SK-N-MC (cell line): ENCODE results near the gene LSAMP.

ENCODE experiments used
- DNase-seq: peaks from one replicate; pipeline ENCODE4 v3.0.0-alpha.2; 2011; ENCODE audit warnings: low read depth, low spot score
- H3K27ac ChIP-seq: fragments of 200-600 bp; sonication (generic); 2 replicates; pipeline ENCODE4 v1.5.1; 2016; ENCODE audit warnings: mixed run types
- H3K36me3 ChIP-seq: fragments of 200-600 bp; sonication (generic); 2 replicates; pipeline ENCODE4 v1.6.1; 2017; ENCODE audit warnings: antibody characterized with exemption, low read length, mixed read lengths; ENCODE audit not compliant: insufficient read depth
- H3K4me3 ChIP-seq: fragments of 200-600 bp; sonication (generic); 2 replicates; pipeline ENCODE4 v1.5.1; 2016
- H3K9ac ChIP-seq: fragments of 200-600 bp; sonication (generic); 2 replicates; pipeline ENCODE4 v1.8.0; 2017; ENCODE audit warnings: mixed run types, mixed read lengths; ENCODE audit not compliant: insufficient read length
- H3K9me3 ChIP-seq: fragments of 200-600 bp; sonication (generic); 2 replicates; pipeline ENCODE4 v1.6.1; 2017; ENCODE audit warnings: low read depth, mild to moderate bottlenecking, antibody characterized with exemption, low read length, moderate library complexity, mixed read lengths
- EZH2 ChIP-seq: fragments of 200-600 bp; sonication (generic); IDR thresholded peaks from one replicate; pipeline ENCODE4 v1.6.1; 2017; ENCODE audit warnings: antibody characterized with exemption
- FOXP2 ChIP-seq: optimal IDR thresholded peaks from 2 replicates; pipeline ENCODE3; 2011; ENCODE audit warnings: mild to moderate bottlenecking, moderate library complexity; ENCODE audit not compliant: insufficient read depth; ENCODE audit errors: extremely low read length, control extremely low read depth
- POLR2AphosphoS5 ChIP-seq: IDR thresholded peaks from 2 replicates; pipeline ENCODE4 v1.6.1; 2012; ENCODE audit warnings: mild to moderate bottlenecking, low read depth, low read length, borderline replicate concordance

LSAMP gene

GRCh38 chr3:115912372-115912771, 532.9 kb downstream of the LSAMP start:
- no peak for TF ChIP-seq FOXP2
- no peak for TF ChIP-seq EZH2
- Histone ChIP-seq H3K27ac (no peak overlapping the region), H3K36me3 (no peaks in the 10 kb centered on the region), H3K9me3 (no peaks in the 10 kb centered on the region), H3K4me3 (no peak overlapping the region), H3K9ac (no peak overlapping the region)
- DNase-seq = no peak

- H3K9ac ChIP-seq = no peak overlapping the region
- TF ChIP-seq POLR2AphosphoS5 (no peak), EZH2 (no peak), FOXP2 (no peak)
- no peak for DNase-seq
- no peaks in the 10 kb centered on the region for H3K36me3 ChIP-seq
- H3K9me3 ChIP-seq = no peaks in the 10 kb centered on the region
- H3K4me3 ChIP-seq = no peak overlapping the region
- H3K27ac ChIP-seq = no peak overlapping the region
Measured at GRCh38 chr3:115905871-115906270, 539.4 kb downstream of the LSAMP start.

GRCh38 chr3:115903843-115904242, 541.4 kb downstream of the LSAMP start:
- no peak overlapping the region for H3K9ac ChIP-seq
- H3K4me3 ChIP-seq = no peak overlapping the region
- no peak overlapping the region for H3K27ac ChIP-seq
- H3K9me3 ChIP-seq = no peaks in the 10 kb centered on the region
- DNase-seq = no peak
- H3K36me3 ChIP-seq = no peaks in the 10 kb centered on the region
- TF ChIP-seq POLR2AphosphoS5 (no peak), FOXP2 (no peak)

GRCh38 chr3:115901008-115901407, 544.3 kb downstream of the LSAMP start:
- TF ChIP-seq POLR2AphosphoS5 = no peak
- TF ChIP-seq FOXP2 = no peak
- TF ChIP-seq EZH2 = no peak
- no peak for DNase-seq
- H3K27ac ChIP-seq = no peak overlapping the region
- no peak overlapping the region for H3K9ac ChIP-seq
- no peak overlapping the region for H3K4me3 ChIP-seq
- no peaks in the 10 kb centered on the region for H3K9me3 ChIP-seq
- no peaks in the 10 kb centered on the region for H3K36me3 ChIP-seq

GRCh38 chr3:115899535-115899934, 545.8 kb downstream of the LSAMP start:
- no peaks in the 10 kb centered on the region for H3K9me3 ChIP-seq
- TF ChIP-seq FOXP2 (no peak), POLR2AphosphoS5 (no peak), EZH2 (no peak)
- H3K36me3 ChIP-seq = no peaks in the 10 kb centered on the region

GRCh38 chr3:115898656-115899410, 546.5 kb downstream of the LSAMP start:
- DNase-seq = no peak
- H3K27ac ChIP-seq = no peak overlapping the region
- H3K9me3 ChIP-seq = no peaks in the 10 kb centered on the region
- no peaks in the 10 kb centered on the region for H3K36me3 ChIP-seq
- H3K9ac ChIP-seq = no peak overlapping the region
- H3K4me3 ChIP-seq = no peak overlapping the region
- TF ChIP-seq FOXP2 (no peak), POLR2AphosphoS5 (no peak), EZH2 (no peak)

More at GRCh38 chr3:115899535-115899934, 545.8 kb downstream of the LSAMP start:
- H3K9ac ChIP-seq = no peak overlapping the region
- no peak for DNase-seq
- no peak overlapping the region for H3K27ac ChIP-seq
- H3K4me3 ChIP-seq = no peak overlapping the region

- H3K9ac ChIP-seq = no peak overlapping the region
- DNase-seq = no peak
- H3K36me3 ChIP-seq = no peaks in the 10 kb centered on the region
- H3K27ac ChIP-seq = no peak overlapping the region
- H3K9me3 ChIP-seq = no peaks in the 10 kb centered on the region
- TF ChIP-seq POLR2AphosphoS5 (no peak), FOXP2 (no peak), EZH2 (no peak)
- H3K4me3 ChIP-seq = no peak overlapping the region
Measured at GRCh38 chr3:115891006-115891636, 554.2 kb downstream of the LSAMP start.

GRCh38 chr3:115890579-115890978, 554.7 kb downstream of the LSAMP start:
- H3K9me3 ChIP-seq = no peaks in the 10 kb centered on the region
- H3K36me3 ChIP-seq = no peaks in the 10 kb centered on the region
- H3K4me3 ChIP-seq = no peak overlapping the region
- no peak for TF ChIP-seq POLR2AphosphoS5
- no peak for TF ChIP-seq EZH2
- no peak for TF ChIP-seq FOXP2
- H3K27ac ChIP-seq = no peak overlapping the region
- no peak for DNase-seq
- no peak overlapping the region for H3K9ac ChIP-seq

- TF ChIP-seq POLR2AphosphoS5 (no peak), FOXP2 (no peak), EZH2 (no peak)
- H3K4me3 ChIP-seq = no peak overlapping the region
- DNase-seq = no peak
- H3K36me3 ChIP-seq = no peaks in the 10 kb centered on the region
- no peak overlapping the region for H3K9ac ChIP-seq
- H3K27ac ChIP-seq = no peak overlapping the region
- no peaks in the 10 kb centered on the region for H3K9me3 ChIP-seq
Measured at GRCh38 chr3:115885621-115886020, 559.7 kb downstream of the LSAMP start.
